H54 (cell line): ENCODE results near the gene TAPBPL.
"Not testable (repeated sequence)": the region's sequence is repeated elsewhere in the genome, so short reads cannot be mapped to it uniquely, and the experiment has no call there.

Experiments used
- DNase-seq: peaks from one replicate; pipeline ENCODE4 v3.0.0; 2011; ENCODE audit warnings: low spot score, mixed read lengths; ENCODE audit not compliant: insufficient read length
- FAIRE-seq: peaks from 3 replicates; lab custom pipeline; 2011; peaks lifted over from hg19 to GRCh38; lab: Jason Lieb, UNC
- POLR2A ChIP-seq: IDR thresholded peaks from 2 replicates; pipeline ENCODE4 v1.6.1; 2011; ENCODE audit warnings: low read depth, mild to moderate bottlenecking, low read length

TAPBPL gene

DNA sequence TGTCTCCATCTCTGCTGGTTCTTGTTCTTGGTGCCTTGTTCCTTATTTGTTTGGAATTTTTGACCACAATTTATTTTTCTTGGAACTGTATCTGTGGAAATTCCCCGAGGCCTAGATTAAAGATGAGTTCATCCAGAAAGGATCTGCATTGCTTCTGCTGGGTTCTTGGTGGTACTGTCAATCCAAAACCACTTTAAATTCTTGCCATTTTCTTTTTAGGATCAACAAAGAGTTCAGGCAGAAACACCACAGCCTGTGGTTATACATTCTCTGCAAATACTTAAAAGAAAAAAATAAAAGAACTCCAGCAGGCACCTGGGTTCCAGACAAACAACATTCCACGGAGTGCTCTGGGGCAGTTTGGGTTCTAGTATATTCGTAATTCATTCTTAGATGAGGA, 24.6 kb downstream of the TAPBPL start:
- no peak for TF ChIP-seq POLR2A
- FAIRE-seq, result no peak
- DNase-seq, result no peak

DNA sequence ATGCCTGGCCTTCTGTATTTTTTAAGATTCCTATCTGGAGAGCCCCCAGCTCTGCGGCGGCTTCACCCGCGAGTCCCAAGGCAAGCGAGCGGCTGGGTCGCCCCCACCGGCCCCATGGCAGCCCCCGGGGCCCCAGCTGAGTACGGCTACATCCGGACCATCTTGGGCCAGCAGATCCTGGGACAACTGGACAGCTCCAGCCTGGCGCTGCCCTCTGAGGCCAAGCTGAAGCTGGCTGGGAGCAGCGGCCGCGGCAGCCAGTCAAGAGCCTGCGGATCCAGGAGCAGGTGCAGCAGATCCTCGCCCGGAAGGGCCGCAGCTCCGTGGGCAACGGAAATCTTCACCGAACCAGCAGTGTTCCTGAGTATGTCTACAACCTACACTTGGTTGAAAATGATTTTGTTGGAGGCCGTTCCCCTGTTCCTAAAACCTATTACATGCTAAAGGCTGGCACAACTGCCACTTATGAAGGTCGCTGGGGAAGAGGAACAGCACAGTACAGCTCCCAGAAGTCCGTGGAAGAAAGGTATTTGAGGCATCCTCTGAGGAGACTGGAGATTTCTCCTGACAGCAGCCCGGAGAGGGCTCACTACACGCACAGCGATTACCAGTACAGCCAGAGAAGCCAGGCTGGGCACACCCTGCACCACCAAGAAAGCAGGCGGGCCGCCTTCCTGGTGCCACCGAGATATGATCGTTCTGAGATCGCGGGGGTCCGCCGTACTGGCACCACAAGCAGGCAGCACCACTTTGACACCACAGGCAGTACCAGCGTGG, 25.9 kb downstream of the TAPBPL start:
- not testable (repeated sequence) for DNase-seq, FAIRE-seq

DNA sequence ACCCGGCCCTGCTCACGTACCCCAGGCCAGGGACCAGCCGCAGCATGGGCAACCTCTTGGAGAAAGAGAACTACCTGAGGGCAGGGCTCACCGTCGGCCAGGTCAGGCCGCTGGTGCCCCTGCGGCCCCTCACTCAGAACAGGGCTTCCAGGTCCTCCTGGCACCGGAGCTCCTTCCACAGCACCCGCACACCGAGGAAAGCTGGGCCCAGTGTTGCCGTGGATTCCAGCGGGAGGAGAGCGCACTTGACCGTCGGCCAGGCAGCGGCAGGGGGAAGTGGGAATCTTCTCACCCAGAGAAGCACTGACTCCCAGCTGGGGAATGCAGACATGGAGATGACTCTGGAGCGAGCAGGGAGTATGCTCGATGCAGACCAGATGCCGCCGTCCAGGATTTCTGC, 26.6 kb downstream of the TAPBPL start:
- no peak for TF ChIP-seq POLR2A
- FAIRE-seq (no peak), DNase-seq (no peak)

DNA sequence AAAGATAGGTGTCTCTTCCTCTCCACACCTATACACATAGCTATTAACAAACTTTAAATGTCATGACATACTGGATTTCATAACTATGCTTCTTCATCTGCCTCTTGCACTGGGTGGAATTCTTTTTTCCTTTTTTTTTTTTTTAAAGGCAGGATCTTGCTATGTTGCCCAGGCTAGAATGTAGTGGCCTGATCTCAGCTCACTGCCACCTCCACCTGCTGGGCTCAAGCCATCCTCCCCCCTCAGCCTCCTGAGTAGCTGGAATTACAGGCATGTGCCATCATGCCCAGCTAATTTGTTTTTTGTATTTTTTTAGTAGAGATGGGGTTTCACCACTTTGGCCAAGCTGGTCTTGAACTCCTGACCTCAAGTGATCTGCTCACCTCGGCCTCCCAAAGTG, 36.4 kb downstream of the TAPBPL start:
- FAIRE-seq, result no peak
- no peak for TF ChIP-seq POLR2A
- DNase-seq, result no peak

DNA sequence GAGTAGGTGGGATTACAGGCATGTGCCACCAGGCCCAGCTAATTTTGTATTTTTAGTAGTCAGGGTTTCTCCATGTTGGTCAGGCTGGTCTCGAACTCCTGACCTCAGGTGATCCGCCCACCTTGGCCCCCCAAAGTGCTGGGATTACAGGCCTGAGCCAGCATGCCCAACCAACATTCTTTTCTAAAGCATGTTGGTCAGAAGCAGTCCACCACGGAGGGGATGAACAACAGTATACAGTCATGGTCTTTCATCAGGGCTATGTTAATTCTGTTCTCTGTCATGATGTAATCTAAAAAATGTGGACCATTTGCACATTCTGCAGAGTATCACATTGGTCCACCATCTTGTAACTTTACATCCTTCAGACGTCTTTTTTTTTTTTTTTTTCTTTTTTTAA, 37.6 kb downstream of the TAPBPL start:
- no peak for TF ChIP-seq POLR2A
- FAIRE-seq (no peak), DNase-seq (no peak)

DNA sequence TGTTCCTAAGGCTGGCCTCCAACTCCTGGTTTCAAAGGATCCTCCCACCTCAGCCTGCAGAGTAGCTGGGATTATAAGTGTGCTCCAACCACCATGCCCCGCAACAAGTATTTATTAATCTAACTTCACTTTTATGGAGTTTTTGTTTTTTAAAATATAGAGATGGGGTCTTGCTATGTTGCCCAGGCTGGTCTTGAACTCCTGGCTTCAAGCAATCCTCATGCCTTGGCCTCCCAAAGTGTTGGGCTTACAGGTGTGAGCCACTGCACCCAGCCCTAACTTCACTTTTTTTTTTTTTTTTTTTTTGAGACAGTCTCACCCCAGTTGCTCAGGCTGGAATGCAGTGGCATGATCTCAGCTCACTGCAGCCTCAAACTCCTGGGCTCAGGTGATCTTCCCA, 38.8 kb downstream of the TAPBPL start:
- FAIRE-seq, DNase-seq: not testable (repeated sequence)

DNA sequence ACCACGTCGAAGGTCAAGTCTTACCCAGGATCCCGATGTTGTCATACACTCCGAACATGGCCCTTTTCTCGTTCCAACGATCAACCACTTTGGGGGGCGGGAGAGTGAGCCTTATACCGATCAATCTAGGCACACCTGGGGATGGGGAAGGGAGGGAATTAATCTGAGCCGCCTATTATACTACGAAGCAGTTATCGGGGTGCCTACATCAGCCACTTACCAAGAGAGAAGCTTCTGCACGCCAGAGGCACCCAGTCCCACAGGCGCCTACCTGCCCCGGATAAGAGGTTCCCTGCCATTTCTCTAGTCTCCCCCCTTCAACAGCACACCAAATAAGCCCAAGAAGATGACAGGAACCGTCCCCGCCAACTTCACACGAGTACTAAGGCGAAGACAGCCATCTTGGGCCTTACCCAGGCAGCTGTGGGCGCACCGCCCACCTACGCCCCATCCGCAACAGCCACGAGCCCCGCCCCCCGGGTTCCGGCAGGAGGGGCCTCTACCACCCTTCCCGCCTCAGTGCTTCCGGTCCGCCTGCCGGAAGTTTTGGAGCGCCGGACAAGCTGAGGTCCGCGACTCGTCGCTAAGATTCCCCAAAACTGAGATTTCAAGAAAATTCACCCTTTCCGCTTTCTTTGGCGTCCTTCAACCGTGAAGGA, 41.1 kb downstream of the TAPBPL start, which contains the start of gene MRPL51:
TSS of gene MRPL51 (minus strand) at position 425 of the 659 bp plus-strand sequence. CDS start at position 299, 126 bp downstream.
- FAIRE-seq (no peak), DNase-seq (peak; percentile 83)
- TF ChIP-seq POLR2A, result peak; percentile 87

DNA sequence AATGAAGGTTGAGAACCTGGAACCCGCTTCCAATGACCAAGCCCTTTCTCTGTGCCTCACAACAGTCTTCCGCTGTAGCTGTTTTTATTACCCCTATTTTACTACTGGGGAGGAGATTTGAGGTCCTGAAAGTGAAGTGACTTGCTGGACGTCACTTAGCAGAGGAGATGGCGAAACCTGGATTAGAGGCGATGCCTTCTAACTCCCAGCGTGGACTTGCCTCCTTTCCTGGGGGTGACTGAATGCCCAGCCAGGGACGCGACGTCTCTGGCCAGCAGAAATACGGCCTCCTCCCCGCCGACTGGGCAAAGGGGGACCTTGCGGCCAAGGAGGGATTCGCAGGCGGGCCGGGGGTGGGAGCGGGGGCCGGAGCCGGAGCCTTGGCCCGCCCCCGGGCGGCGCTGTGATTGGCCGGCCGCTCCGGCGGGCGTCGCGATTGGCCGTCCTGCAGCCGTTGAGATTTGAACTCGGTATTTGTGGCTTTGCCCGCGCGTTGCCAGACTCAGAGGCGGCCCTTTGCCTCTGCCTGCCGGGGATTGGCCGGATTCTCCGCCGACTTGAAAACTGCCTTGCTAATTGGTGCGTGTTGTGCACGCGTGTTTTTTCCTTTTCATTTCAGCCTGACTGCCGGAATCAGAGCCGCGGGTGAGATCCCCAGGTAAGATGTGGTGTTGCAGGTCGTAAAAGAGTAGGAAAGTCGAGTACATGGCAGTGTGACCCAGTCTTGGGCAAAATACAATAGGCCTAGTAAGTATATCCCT, 41.8 kb downstream of the TAPBPL start, which contains the start of gene NCAPD2:
TSS of gene NCAPD2 (plus strand) at position 606 of the 761 bp plus-strand sequence. CDS start 997 bp downstream, outside the sequence.
- DNase-seq (peak; percentile 85), FAIRE-seq (peak; percentile 83)
- TF ChIP-seq POLR2A, result peak; percentile 88

DNA sequence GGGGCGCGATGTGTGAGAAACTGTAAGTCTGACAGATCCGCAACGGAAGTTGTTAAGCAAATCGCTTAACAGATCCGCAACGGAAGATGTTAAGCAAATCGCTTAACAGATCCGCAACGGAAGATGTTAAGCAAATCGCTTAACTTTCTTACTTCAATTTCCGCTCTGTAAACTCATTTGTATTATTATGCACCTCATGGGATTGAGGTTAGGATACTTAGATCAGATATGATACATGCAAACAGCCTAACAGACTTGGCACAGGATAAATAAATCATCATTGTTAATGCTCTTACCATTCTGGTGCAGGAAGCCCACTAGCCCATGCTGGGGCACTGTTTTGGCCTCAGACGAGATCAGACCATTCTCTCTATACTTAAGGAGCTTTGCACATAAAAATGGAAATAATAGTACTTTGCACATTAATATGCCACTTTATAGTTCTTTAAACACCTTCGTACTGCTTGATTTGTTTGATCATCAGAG, 42.5 kb downstream of the TAPBPL start:
- no peak for TF ChIP-seq POLR2A
- no peak for FAIRE-seq

DNA sequence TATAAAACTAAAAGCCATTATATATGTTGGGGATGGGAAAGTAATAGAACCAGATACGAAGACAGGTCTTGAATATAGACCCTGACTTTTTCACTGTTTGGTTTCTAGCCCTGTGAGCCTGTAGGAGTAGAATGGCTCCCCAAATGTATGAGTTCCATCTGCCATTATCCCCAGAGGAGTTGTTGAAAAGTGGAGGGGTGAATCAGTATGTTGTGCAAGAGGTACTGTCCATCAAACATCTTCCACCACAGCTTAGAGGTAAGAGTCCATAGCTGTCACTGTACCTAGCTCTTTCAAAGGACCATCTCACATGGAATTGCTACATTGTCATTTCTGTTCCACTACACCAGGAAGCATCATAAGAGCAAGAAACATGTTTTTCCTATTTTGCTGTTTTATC, 43.1 kb downstream of the TAPBPL start:
- DNase-seq (no peak), FAIRE-seq (no peak)
- TF ChIP-seq POLR2A, result no peak

More for the DNA sequence above, 42.5 kb downstream of the TAPBPL start:
- DNase-seq, result no peak

DNA sequence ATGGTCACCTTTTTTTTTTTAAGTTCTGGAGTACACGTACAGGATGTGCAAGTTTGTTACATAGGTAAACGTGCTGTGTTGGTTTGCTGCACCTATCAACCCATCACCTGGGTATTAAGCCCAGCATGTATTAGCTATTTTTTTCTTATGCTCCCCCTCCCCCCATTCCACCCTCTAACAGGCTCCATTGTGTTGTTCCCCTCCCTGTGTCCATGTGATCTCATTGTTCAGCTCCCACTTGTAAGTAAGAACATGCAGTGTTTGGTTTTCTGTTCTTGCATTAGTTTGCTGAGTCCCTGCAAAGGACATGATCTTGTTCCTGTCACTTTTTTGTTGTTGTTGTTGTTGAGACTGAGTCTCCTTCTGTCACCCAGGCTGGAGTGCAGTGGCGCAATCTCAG, 45.4 kb downstream of the TAPBPL start:
- not testable (repeated sequence) for DNase-seq, FAIRE-seq

DNA sequence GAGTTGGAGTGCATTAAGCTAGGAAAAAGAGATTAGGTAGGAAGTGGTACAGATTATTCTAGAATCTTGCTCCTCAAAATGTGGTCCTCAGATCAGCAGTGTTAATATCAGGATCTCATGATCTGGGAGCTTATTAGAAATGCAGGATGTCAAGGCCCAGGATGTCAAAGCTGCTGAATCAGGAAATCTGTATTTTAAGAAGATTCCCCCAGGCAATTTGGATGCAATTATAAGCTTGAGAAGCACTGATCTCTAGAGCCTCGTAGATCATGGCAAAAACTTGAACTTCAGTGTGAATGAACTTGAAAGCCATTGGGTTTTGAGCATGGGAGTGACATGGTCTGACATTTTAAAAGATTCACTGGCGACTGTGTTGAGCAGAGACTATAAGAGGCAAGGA, 48.6 kb downstream of the TAPBPL start:
- no peak for DNase-seq
- TF ChIP-seq POLR2A, result no peak
- no peak for FAIRE-seq

DNA sequence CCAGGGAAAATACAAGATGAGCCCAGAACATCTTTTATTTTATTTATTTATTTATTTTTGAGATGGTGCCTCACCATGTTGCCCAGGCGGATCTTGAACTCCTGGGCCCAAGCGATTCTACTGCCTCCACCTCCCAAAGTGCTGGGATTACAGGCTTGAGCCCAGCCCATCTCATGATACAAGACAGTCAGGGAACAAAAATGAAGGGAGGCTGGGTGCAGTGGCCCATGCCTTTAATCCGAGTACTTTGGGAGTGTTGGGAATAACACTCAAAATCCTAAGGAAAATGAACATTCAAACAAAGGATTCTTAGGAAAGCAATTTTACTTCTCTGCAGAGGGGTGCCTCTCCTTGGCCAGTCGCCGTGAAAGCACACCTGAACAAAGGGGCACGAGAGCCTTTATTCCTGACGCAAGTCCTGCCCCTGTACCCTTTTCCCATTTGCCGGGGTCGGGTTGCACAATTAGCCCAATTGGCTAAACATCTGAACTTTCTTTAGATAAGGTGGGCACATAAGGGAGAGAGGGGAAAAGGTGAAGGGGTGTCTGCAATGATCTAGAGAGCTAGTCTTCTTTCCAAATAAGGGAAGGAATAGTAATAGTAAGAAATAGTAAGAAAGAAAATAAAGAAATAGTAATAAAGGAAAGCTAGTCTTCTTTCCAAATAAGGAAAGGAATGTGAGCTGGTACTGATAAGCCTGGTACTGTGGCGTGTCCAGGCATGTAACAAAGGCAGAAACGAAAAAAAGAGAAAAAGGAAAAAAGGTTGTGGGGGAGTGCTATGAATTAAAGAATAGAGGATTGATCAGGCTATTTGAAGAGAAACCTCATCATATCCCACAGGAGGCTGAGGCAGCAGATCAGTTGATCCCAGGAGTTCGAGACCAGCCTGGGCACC, 55.5 kb downstream of the TAPBPL start:
- no peak for FAIRE-seq
- no peak for TF ChIP-seq POLR2A
- no peak for DNase-seq
